Cardiac fibroblast (primary cell): ENCODE results near the gene TMEM115.
A peak's percentile ranks its signal among the peaks of the same experiment; 100 is the strongest.

Experiments used
- DNase-seq, 2 donors: peaks; one replicate each; pipeline versions ENCODE4 v3.0.0 to v3.0.0-alpha.2; 2010; ENCODE audit warnings: low read depth in 2 of 2
- H3K4me3 ChIP-seq, 2 donors: replicated peaks in 1 of 2; 1 replicate in 1 of 2; 2 replicates in 1 of 2; pipeline ENCODE4 v1.5.1; 2011; ENCODE audit warnings: low read depth in 2 of 2, low read length in 2 of 2, mild to moderate bottlenecking in 2 of 2, moderate library complexity in 1 of 2
- CTCF ChIP-seq: IDR thresholded peaks from one replicate; pipeline ENCODE4 v1.5.1; 2011; ENCODE audit warnings: low read depth, mild to moderate bottlenecking, low read length, inconsistent platforms

Gene TMEM115

GRCh38 chr3:50340147-50340447, 19.2 kb downstream of the TMEM115 start:
- DNase-seq = no peak
- no peak for TF ChIP-seq CTCF
- peak overlapping the region; percentile 43 to 64 for H3K4me3 ChIP-seq

- no peak for TF ChIP-seq CTCF
- peak overlapping the region; percentile 43 to 64 for H3K4me3 ChIP-seq
- DNase-seq = peak; percentile 53 to 85
Observed at GRCh38 chr3:50339485-50340146, 19.7 kb downstream of the TMEM115 start.

- TF ChIP-seq CTCF = no peak
- DNase-seq = no peak
- H3K4me3 ChIP-seq = no peak overlapping the region
Observed at GRCh38 chr3:50338965-50339364, 20.4 kb downstream of the TMEM115 start.

- TF ChIP-seq CTCF = no peak
- peak; percentile 100 for DNase-seq
- peak overlapping the region; percentile 85 to 89 for H3K4me3 ChIP-seq
Observed at GRCh38 chr3:50337175-50337861, 22.0 kb downstream of the TMEM115 start.

- no peak for TF ChIP-seq CTCF
- peak; percentile 39 to 49 for DNase-seq
- peak overlapping the region; percentile 85 to 89 for H3K4me3 ChIP-seq
Observed at GRCh38 chr3:50336452-50337174, 22.7 kb downstream of the TMEM115 start.

- no peak for TF ChIP-seq CTCF
- no peak for DNase-seq
- peak overlapping the region in 1 of 2 donors; percentile 13 for H3K4me3 ChIP-seq
Observed at GRCh38 chr3:50334339-50335075, 24.8 kb downstream of the TMEM115 start.
